ENCODE measurements around the gene HOMEZ. TPM values are rescaled to one million over a fixed set of nuclear protein-coding genes. Genes with fewer than 3 reads are reported as not detected.
"Not testable (repeated sequence)": the region's sequence is repeated elsewhere in the genome, so short reads cannot be mapped to it uniquely, and the experiment has no call there.

The HOMEZ gene
- total and polyA plus RNA-seq, 7 experiments from 2014 or later: 5.2 to 20.4 (median 8.6) TPM

DNA sequence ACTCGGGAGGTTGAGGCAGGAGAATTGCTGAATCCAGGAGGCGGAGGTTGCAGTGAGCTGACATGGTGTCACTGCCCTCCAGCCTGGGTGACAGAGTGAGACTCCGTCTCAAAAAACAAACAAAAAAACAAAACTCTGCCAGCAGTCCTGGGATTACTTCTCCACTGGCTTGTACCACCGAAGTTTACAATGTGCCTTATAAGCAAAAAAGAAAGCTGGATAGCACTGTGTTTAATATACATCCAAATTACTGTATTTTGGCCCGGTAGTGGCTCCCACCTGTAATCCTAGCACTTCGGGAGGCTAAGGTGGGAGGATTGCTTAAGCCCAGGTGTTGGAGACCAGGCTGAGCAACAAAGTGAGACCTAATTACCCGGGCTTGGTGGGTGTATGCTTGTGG, 16.7 kb downstream of the HOMEZ start:
- H3K9me3 ChIP-seq (ENCODE audit: control insufficient read depth in 2 of 3, low read length in 3 of 3): no peaks in the 10 kb centered on the region
- no peaks in the 10 kb centered on the region for H3K36me3 ChIP-seq (ENCODE audit: control insufficient read depth in 2 of 3, insufficient read depth in 3 of 3, low read length in 3 of 3)
- no peaks in the 10 kb centered on the region for H3K4me1 ChIP-seq (ENCODE audit: control insufficient read depth in 2 of 2, insufficient read depth in 2 of 2, low read length in 2 of 2)
- CTCF ChIA-PET: interaction anchor here (0.6 to 1.8 kb wide), 2 partner anchors 107 to 111 kb away, joined by 3 to 4 read pairs; no protein-coding TSS in a partner anchor
- ATAC-seq (no peak), DNase-seq (no peak)
- no peak overlapping the region for H3K4me3 ChIP-seq (ENCODE audit: low read length)
- POLR2A ChIA-PET: interaction anchor here (1.2 kb wide), 1 partner anchor 32 kb away, joined by 5 read pairs; no protein-coding TSS in a partner anchor
- no peaks in the 10 kb centered on the region for H3K9me3 Mint-ChIP-seq
- H3K4me1 Mint-ChIP-seq: no peaks in the 10 kb centered on the region
- intact Hi-C loops (cut with micrococcal nuclease): no loop called here
- H3K27me3 Mint-ChIP-seq: peaks cover 0 to 18% (median 12%) of the 10 kb centered on the region in 5 donors
- peaks cover 0 to 4% of the 10 kb centered on the region in 2 donors for H3K27me3 ChIP-seq (ENCODE audit: control insufficient read depth in 2 of 2, insufficient read depth in 2 of 2, low read length in 2 of 2)
- H3K36me3 Mint-ChIP-seq: no peaks in the 10 kb centered on the region
- H3K27ac Mint-ChIP-seq: no peak overlapping the region
- H3K27ac ChIP-seq (ENCODE audit: low read depth, low read length): no peak overlapping the region
- no peak overlapping the region for H3K4me3 Mint-ChIP-seq

DNA sequence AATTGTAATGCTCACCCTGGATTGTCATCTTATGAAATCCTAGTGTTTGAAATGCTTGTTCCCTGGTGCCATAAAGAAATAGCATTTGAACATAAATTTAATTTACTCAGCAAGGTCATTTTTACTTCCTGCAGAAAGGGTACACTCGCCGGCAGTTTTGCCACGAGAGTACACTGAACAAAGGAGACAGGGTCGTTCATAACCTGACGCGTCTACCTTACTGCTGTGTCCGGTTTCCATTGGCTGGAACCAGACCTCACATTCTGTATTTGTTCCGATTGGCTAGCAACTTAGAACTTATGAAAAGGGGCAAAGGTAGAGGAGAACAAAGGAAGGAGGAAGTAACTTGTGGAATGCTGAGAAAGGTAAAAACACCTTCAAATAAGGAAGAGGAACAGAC, 25.1 kb downstream of the HOMEZ start:
- H3K9me3 Mint-ChIP-seq; H3K36me3 ChIP-seq (ENCODE audit: control insufficient read depth in 2 of 3, insufficient read depth in 3 of 3, low read length in 3 of 3); H3K4me3 ChIP-seq (ENCODE audit: low read length); H3K36me3 Mint-ChIP-seq; intact Hi-C loops (cut with micrococcal nuclease); DNase-seq; H3K9me3 ChIP-seq (ENCODE audit: control insufficient read depth in 2 of 3, low read length in 3 of 3); H3K4me1 ChIP-seq (ENCODE audit: control insufficient read depth in 2 of 2, insufficient read depth in 2 of 2, low read length in 2 of 2); H3K4me3 Mint-ChIP-seq; H3K27ac ChIP-seq (ENCODE audit: low read depth, low read length); H3K27ac Mint-ChIP-seq; H3K4me1 Mint-ChIP-seq; POLR2A ChIA-PET; H3K27me3 ChIP-seq (ENCODE audit: control insufficient read depth in 2 of 2, insufficient read depth in 2 of 2, low read length in 2 of 2); ATAC-seq: not testable (repeated sequence)
- CTCF ChIA-PET: interaction anchor here (1.6 kb wide), 1 partner anchor 119 kb away, joined by 5 read pairs; no protein-coding TSS in a partner anchor
- peaks cover 20 to 52% (median 48%) of the 10 kb centered on the region in 5 donors for H3K27me3 Mint-ChIP-seq

DNA sequence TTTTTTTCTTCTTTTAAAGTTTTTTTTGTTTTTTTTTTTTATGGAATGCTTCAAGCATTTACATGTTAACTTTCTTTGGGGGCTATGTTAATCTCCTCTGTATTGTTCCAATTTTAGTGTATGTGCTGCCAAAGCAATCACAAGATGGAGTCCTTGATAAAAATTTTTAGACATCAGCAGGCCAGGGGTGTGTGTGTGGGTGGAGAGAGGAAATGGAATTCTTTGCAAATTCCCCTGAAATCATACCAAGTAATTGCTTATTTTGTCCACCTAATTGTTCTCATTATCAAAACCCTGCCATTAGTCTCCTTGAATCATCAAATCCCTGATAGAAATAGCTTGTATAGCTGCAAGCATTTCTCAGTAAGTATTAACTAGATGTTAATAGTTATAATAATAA, 26.5 kb downstream of the HOMEZ start:
- no peaks in the 10 kb centered on the region for H3K36me3 ChIP-seq (ENCODE audit: control insufficient read depth in 2 of 3, insufficient read depth in 3 of 3, low read length in 3 of 3)
- ChIA-PET POLR2A (interaction anchor here (0.6 to 1.1 kb wide), 2 partner anchors 19 to 110 kb away, joined by 4 to 5 read pairs; no protein-coding TSS in a partner anchor), CTCF (interaction anchor here (1.6 kb wide), 1 partner anchor 121 kb away, joined by 5 read pairs; no protein-coding TSS in a partner anchor)

DNA sequence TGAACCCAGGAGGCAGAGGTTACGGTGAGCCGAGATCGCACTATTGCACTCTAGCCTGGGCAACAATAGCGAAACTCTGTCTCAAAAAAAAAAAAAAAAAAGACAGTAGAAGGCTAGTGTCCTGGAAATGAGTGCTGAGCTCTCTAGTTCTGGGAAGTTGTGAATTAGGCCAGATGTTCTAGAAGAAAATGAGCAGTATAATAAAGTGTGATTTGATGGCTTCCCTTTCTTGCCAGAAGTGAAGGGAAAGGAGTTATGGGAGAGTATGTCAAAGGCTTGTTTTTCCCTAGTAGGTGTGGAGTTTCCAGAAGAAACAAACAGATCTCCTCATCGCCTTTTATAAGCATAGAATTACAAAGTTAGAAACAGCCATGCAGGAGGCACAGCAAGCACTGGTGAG, 27.7 kb downstream of the HOMEZ start:
- Histone ChIP-seq H3K27ac (ENCODE audit: low read depth, low read length) (no peak overlapping the region), H3K36me3 (ENCODE audit: control insufficient read depth in 2 of 3, insufficient read depth in 3 of 3, low read length in 3 of 3) (no peaks in the 10 kb centered on the region), H3K27me3 (ENCODE audit: control insufficient read depth in 2 of 2, insufficient read depth in 2 of 2, low read length in 2 of 2) (no peaks in the 10 kb centered on the region), H3K4me3 (ENCODE audit: low read length) (no peak overlapping the region), H3K9me3 (ENCODE audit: control insufficient read depth in 2 of 3, low read length in 3 of 3) (no peaks in the 10 kb centered on the region), H3K4me1 (ENCODE audit: control insufficient read depth in 2 of 2, insufficient read depth in 2 of 2, low read length in 2 of 2) (no peaks in the 10 kb centered on the region)
- ChIA-PET POLR2A (no interaction called here), CTCF (interaction anchor here (1.6 kb wide), 1 partner anchor 122 kb away, joined by 4 read pairs; no protein-coding TSS in a partner anchor)
- Mint-ChIP-seq H3K27me3 (peaks cover 26 to 48% (median 43%) of the 10 kb centered on the region in 5 donors), H3K4me3 (no peak overlapping the region), H3K36me3 (no peaks in the 10 kb centered on the region), H3K9me3 (peaks cover 0 to 3% (median 0%) of the 10 kb centered on the region in 11 donors), H3K4me1 (no peaks in the 10 kb centered on the region), H3K27ac (no peak overlapping the region)
- no peak for ATAC-seq
- intact Hi-C loops (cut with micrococcal nuclease): no loop called here
- DNase-seq: no peak

More for the DNA sequence above, 26.5 kb downstream of the HOMEZ start:
- Mint-ChIP-seq H3K36me3 (no peaks in the 10 kb centered on the region), H3K9me3 (peaks cover 0 to 3% (median 0%) of the 10 kb centered on the region in 11 donors), H3K27ac (no peak overlapping the region), H3K4me3 (no peak overlapping the region), H3K27me3 (peaks cover 20 to 48% (median 44%) of the 10 kb centered on the region in 5 donors), H3K4me1 (no peaks in the 10 kb centered on the region)
- Histone ChIP-seq H3K9me3 (ENCODE audit: control insufficient read depth in 2 of 3, low read length in 3 of 3) (no peaks in the 10 kb centered on the region), H3K27ac (ENCODE audit: low read depth, low read length) (no peak overlapping the region), H3K4me3 (ENCODE audit: low read length) (no peak overlapping the region), H3K27me3 (ENCODE audit: control insufficient read depth in 2 of 2, insufficient read depth in 2 of 2, low read length in 2 of 2) (no peaks in the 10 kb centered on the region), H3K4me1 (ENCODE audit: control insufficient read depth in 2 of 2, insufficient read depth in 2 of 2, low read length in 2 of 2) (no peaks in the 10 kb centered on the region)
- intact Hi-C loops (cut with micrococcal nuclease): no loop called here
- DNase-seq (no peak), ATAC-seq (no peak)

DNA sequence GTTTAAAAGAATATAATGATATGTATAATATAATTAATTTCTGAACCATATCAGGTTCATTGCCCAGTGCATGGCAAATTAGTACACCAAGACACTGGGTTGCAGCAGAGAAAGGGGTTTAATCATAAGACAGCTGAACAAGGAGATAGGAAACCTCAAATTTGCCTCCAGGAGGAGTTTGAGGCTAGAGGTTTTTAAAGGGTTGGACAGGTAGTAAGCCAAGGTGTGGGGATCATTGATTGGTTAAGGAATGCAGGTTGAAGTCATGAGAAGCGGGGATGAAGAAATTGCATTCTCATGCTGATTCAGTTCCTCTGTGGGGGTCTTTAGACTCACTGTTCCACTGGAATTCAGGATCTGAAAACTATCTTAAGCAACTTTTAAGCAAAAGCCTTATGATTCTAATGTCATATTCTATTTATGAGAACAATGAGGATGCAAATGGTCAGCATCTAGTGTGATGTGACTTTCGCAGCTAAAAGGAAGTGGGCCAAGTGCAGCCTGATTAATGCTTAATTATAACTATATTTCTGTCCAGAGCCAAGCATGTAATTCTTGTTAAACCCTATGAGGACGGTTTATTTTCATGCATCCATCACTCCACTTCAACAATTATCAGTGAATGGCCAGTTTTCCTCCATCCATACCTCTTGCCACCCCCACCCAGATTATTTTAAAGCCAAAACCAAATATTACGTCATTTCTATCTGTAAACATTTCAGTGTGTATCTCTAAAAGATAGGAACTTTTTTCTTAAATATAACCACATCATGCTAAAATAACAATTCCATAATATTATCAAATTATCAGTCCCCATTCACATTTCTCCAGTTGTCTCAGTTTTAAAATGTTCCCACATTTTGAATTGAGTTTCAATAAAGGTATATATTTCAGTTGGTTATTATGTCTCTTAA, 33.3 kb downstream of the HOMEZ start:
- DNase-seq (no peak), ATAC-seq (no peak)
- Histone ChIP-seq H3K27me3 (ENCODE audit: control insufficient read depth in 2 of 2, insufficient read depth in 2 of 2, low read length in 2 of 2) (no peaks in the 10 kb centered on the region), H3K36me3 (ENCODE audit: control insufficient read depth in 2 of 3, insufficient read depth in 3 of 3, low read length in 3 of 3) (no peaks in the 10 kb centered on the region), H3K4me1 (ENCODE audit: control insufficient read depth in 2 of 2, insufficient read depth in 2 of 2, low read length in 2 of 2) (no peaks in the 10 kb centered on the region), H3K27ac (ENCODE audit: low read depth, low read length) (no peak overlapping the region), H3K4me3 (ENCODE audit: low read length) (no peak overlapping the region), H3K9me3 (ENCODE audit: control insufficient read depth in 2 of 3, low read length in 3 of 3) (no peaks in the 10 kb centered on the region)
- H3K27ac Mint-ChIP-seq: no peak overlapping the region
- intact Hi-C loops (cut with micrococcal nuclease): no loop called here
- no peaks in the 10 kb centered on the region for H3K4me1 Mint-ChIP-seq
- H3K36me3 Mint-ChIP-seq: no peaks in the 10 kb centered on the region
- CTCF ChIA-PET: no interaction called here
- H3K4me3 Mint-ChIP-seq: no peak overlapping the region
- H3K27me3 Mint-ChIP-seq: peaks cover 24 to 29% (median 26%) of the 10 kb centered on the region in 5 donors
- POLR2A ChIA-PET: no interaction called here
- no peaks in the 10 kb centered on the region for H3K9me3 Mint-ChIP-seq

DNA sequence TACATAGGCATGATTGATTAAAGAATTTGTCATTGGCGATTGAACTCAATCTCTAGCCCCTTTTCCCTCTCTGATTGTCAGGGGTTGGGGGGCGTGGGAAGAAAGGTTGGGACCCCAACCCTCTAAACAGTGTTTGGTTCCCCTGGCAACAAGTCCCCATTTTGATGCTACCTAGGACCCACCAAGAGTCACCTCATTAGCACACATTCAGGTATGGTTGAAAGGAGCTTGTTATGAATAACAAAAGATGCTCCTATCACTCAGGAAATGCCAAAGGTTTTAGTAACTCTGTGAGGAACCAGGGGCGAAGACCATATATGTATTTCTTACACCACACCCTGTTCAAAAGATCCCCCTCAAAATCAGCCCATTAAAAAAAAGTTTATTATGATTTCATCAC, 33.9 kb downstream of the HOMEZ start:
- Mint-ChIP-seq H3K4me3 (no peak overlapping the region), H3K27ac (no peak overlapping the region), H3K36me3 (no peaks in the 10 kb centered on the region), H3K9me3 (no peaks in the 10 kb centered on the region), H3K27me3 (peaks cover 19 to 29% (median 24%) of the 10 kb centered on the region in 5 donors), H3K4me1 (no peaks in the 10 kb centered on the region)
- ATAC-seq: no peak
- intact Hi-C loops (cut with micrococcal nuclease): no loop called here
- H3K4me1 ChIP-seq (ENCODE audit: control insufficient read depth in 2 of 2, insufficient read depth in 2 of 2, low read length in 2 of 2): no peaks in the 10 kb centered on the region
- H3K36me3 ChIP-seq (ENCODE audit: control insufficient read depth in 2 of 3, insufficient read depth in 3 of 3, low read length in 3 of 3): no peaks in the 10 kb centered on the region
- DNase-seq: no peak
- no peaks in the 10 kb centered on the region for H3K27me3 ChIP-seq (ENCODE audit: control insufficient read depth in 2 of 2, insufficient read depth in 2 of 2, low read length in 2 of 2)
- H3K4me3 ChIP-seq (ENCODE audit: low read length): no peak overlapping the region
- CTCF ChIA-PET: no interaction called here
- no peak overlapping the region for H3K27ac ChIP-seq (ENCODE audit: low read depth, low read length)
- no peaks in the 10 kb centered on the region for H3K9me3 ChIP-seq (ENCODE audit: control insufficient read depth in 2 of 3, low read length in 3 of 3)
- POLR2A ChIA-PET: no interaction called here
